Measurements from ENCODE around the gene ELOVL3. TPM values are rescaled to one million over a fixed set of nuclear protein-coding genes. Genes with fewer than 3 reads are reported as not detected.

The ELOVL3 gene
- total and polyA plus RNA-seq, 2 of the 4 experiments (the other 2 are of a cell fraction) = 0.09 to 0.36 TPM

GRCh38 chr10:102237711-102238252 is 11.7 kb downstream of the ELOVL3 start:
- in situ Hi-C loops (cut with MboI; ENCODE audit: low sequenced_read_pairs) = no loop called here
- H3K27ac ChIP-seq (ENCODE audit: insufficient read depth, low read length) = no peak overlapping the region

More at GRCh38 chr10:102237711-102238252, 11.7 kb downstream of the ELOVL3 start:
- Histone ChIP-seq H3K79me1 (ENCODE audit: low read depth in 1 of 2, low read length in 2 of 2) (peaks cover 0 to 6% of the 10 kb centered on the region in 2 experiments; a peak in 1 of 4 replicates), H3K18ac (ENCODE audit: low read depth, low read length) (no peak overlapping the region), H3K56ac (ENCODE audit: extremely low read depth, insufficient read depth, low read length) (no peak overlapping the region), H4K20me1 (ENCODE audit: insufficient read depth, low read length) (no peaks in the 10 kb centered on the region), H2BK15ac (ENCODE audit: low read depth, low read length) (no peak overlapping the region), H2BK20ac (ENCODE audit: low read depth, low read length) (no peak overlapping the region), H3K4ac (ENCODE audit: low read depth, low read length) (no peak overlapping the region), H3K9ac (ENCODE audit: low read depth, low read length) (no peak overlapping the region), H2AK9ac (replicated peaks; ENCODE audit: low read depth, low read length, poor library complexity) (no peak overlapping the region), H3K23ac (ENCODE audit: low read depth, low read length) (no peak overlapping the region), H3K4me3 (ENCODE audit: insufficient read depth, low read depth, low read length) (no peak overlapping the region), H3K14ac (replicated peaks; ENCODE audit: low read depth, low read length) (no peak overlapping the region), H4K8ac (ENCODE audit: low read depth in 2 of 2, low read length in 2 of 2) (no peak overlapping the region), H3K4me1 (ENCODE audit: control insufficient read depth, insufficient read depth, low read length) (peaks cover 5% of the 10 kb centered on the region), H2AK5ac (ENCODE audit: low read depth, low read length) (no peak overlapping the region), H3K36me3 (ENCODE audit: control insufficient read depth, insufficient read depth, low read length) (no peaks in the 10 kb centered on the region), H3K4me2 (ENCODE audit: low read depth, low read length) (no peak overlapping the region), H3K9me1 (ENCODE audit: insufficient read depth, low read length) (peaks cover 14% of the 10 kb centered on the region), H4K91ac (ENCODE audit: insufficient read depth, low read depth, low read length) (no peak overlapping the region), H2BK120ac (ENCODE audit: low read depth, low read length) (no peak overlapping the region), H4K5ac (ENCODE audit: low read depth, low read length) (no peak overlapping the region), H2BK5ac (ENCODE audit: low read depth, low read length, poor library complexity, severe bottlenecking) (no peak overlapping the region), H3K27me3 (ENCODE audit: control insufficient read depth, insufficient read depth, low read length) (peaks cover 48% of the 10 kb centered on the region), H2AFZ (replicated peaks; ENCODE audit: low read length, poor library complexity) (no peak overlapping the region), H3K9me3 (ENCODE audit: control insufficient read depth, insufficient read depth, low read length) (no peaks in the 10 kb centered on the region)
- DNase-seq (no peak), ATAC-seq (ENCODE audit: low read depth) (no peak)
- intact Hi-C loops (cut with micrococcal nuclease) (no loop called here), dilution Hi-C loops (cut with HindIII; ENCODE audit: low sequenced_read_pairs, unreplicated experiment) (no loop called here)
- CTCF ChIA-PET = interaction anchor here (1.2 to 1.5 kb wide), 2 partner anchors 68 to 109 kb away, joined by 3 to 4 read pairs; no protein-coding TSS in a partner anchor
- no peak for TF ChIP-seq NFE2L2 (IDR thresholded peaks at IDR 0.05; ENCODE audit: low read depth, low read length)
- no peak for TF ChIP-seq CEBPB (IDR thresholded peaks at IDR 0.05; ENCODE audit: low read depth, low read length)
- no peak for TF ChIP-seq CTCF (conservative IDR thresholded peaks at IDR 0.05; ENCODE audit: low read depth, low read length)
- no peak for TF ChIP-seq BHLHE40 (IDR thresholded peaks at IDR 0.05; ENCODE audit: low read depth, low read length)
- no peak for TF ChIP-seq RFX5 (IDR thresholded peaks at IDR 0.05; ENCODE audit: low read depth, low read length)
- TF ChIP-seq CHD1 (IDR thresholded peaks at IDR 0.05; ENCODE audit: low read depth, low read length) = no peak
- no peak for TF ChIP-seq USF2 (IDR thresholded peaks at IDR 0.05; ENCODE audit: low read depth, low read length)
- TF ChIP-seq RCOR1 (IDR thresholded peaks at IDR 0.05; ENCODE audit: insufficient replicate concordance, low read length) = no peak
- no peak for TF ChIP-seq RAD21 (IDR thresholded peaks at IDR 0.05; ENCODE audit: low read length)
- TF ChIP-seq POLR2A (IDR thresholded peaks at IDR 0.05; ENCODE audit: low read depth, low read length) = no peak
- no peak for TF ChIP-seq MAFK (IDR thresholded peaks at IDR 0.05; ENCODE audit: low read depth, low read length)
- no peak for TF ChIP-seq ELK1 (IDR thresholded peaks at IDR 0.05; ENCODE audit: borderline replicate concordance, low read depth, low read length)
- no TSS peak for BruUV-seq (replicated peaks)
- WGBS, 2 experiments (ENCODE audit: extremely low coverage in 2 of 2, insufficient read length in 1 of 2) = no CpG with 5 or more reads among the region's 4 CpGs
- POLR2A ChIA-PET (ENCODE audit: unreplicated experiment) = no interaction called here

Data from IMR-90 (cell line).